Natural killer cell (primary cell): Measurements from ENCODE around the gene GALR2. TPM values are rescaled to one million over a fixed set of nuclear protein-coding genes. Genes with fewer than 3 reads are reported as not detected.
A peak's percentile ranks its signal among the peaks of the same experiment; 100 is the strongest.

Experiments used
- ATAC-seq, 3 donors: fragments of 150-1000 bp in 2 of 3; fragments of 200-7000 bp in 1 of 3; cut with Tn5 transposase; 1 replicate in 1 of 3; 2 replicates in 2 of 3; pipeline ENCODE4 v1.10.0; 2021; ENCODE audit warnings: mild to moderate bottlenecking in 2 of 3, moderate library complexity in 2 of 3
- DNase-seq, 2 donors: peaks; one replicate each; pipeline versions ENCODE4 v3.0.0 to v3.0.0-alpha.2; 2013 to 2021; ENCODE audit warnings: mixed read lengths in 1 of 2
- H3K27ac ChIP-seq: one replicate; pipeline ENCODE4 v1.5.1; 2013; ENCODE audit warnings: mild to moderate bottlenecking, low read length
- H3K27me3 ChIP-seq: one replicate; pipeline ENCODE4 v1.6.1; 2013; ENCODE audit warnings: low read length; ENCODE audit not compliant: control insufficient read depth, insufficient read depth
- H3K36me3 ChIP-seq: one replicate; pipeline ENCODE4 v1.6.1; 2013; ENCODE audit warnings: low read length; ENCODE audit not compliant: control insufficient read depth, insufficient read depth
- H3K4me1 ChIP-seq: one replicate; pipeline ENCODE4 v1.6.1; 2013; ENCODE audit warnings: low read length; ENCODE audit not compliant: control insufficient read depth, insufficient read depth
- H3K4me3 ChIP-seq: one replicate; pipeline ENCODE4 v1.5.1; 2013; ENCODE audit warnings: low read length
- H3K9me3 ChIP-seq: one replicate; pipeline ENCODE4 v1.6.1; 2013; ENCODE audit warnings: low read length; ENCODE audit not compliant: control insufficient read depth, insufficient read depth
- H3K27ac Mint-ChIP-seq, 2 donors: one replicate each; pipeline ENCODE4 v1.8.0; 2022; ENCODE audit warnings: mild to moderate bottlenecking in 2 of 2, mixed read lengths in 2 of 2, moderate library complexity in 1 of 2
- H3K27me3 Mint-ChIP-seq, 2 donors: one replicate each; pipeline ENCODE4 v1.8.0; 2022; ENCODE audit warnings: low read depth in 2 of 2, mixed read lengths in 2 of 2
- H3K36me3 Mint-ChIP-seq: one replicate; pipeline ENCODE4 v1.8.0; 2022; ENCODE audit warnings: mixed read lengths
- H3K4me1 Mint-ChIP-seq, 2 donors: one replicate each; pipeline ENCODE4 v1.8.0; 2022; ENCODE audit warnings: mixed read lengths in 2 of 2
- H3K4me3 Mint-ChIP-seq: one replicate; pipeline ENCODE4 v1.8.0; 2022; ENCODE audit warnings: mild to moderate bottlenecking, moderate library complexity, mixed read lengths
- H3K9me3 Mint-ChIP-seq, 2 donors: one replicate each; pipeline ENCODE4 v1.8.0; 2022; ENCODE audit warnings: mixed read lengths in 2 of 2
- WGBS: methylation state at CpG from one replicate; pipeline ENCODE4 v1.1.7; 2013; ENCODE audit warnings: missing lambda C conversion rate; ENCODE audit not compliant: insufficient coverage; 5-methylcytosine and 5-hydroxymethylcytosine counted together
- intact Hi-C: fragments of 100-400 bp; cut with micrococcal nuclease; formaldehyde crosslinking; loops from one replicate; pipeline ENCODE4 v1.14.2; 2022
- total RNA-seq, 4 donors: library from RNA; stranded (reverse); fragments of 120-200 nt in 1 of 4; gene quantifications; one replicate each; pipeline versions ENCODE4 v1.2.3 to v1.2.4, GENCODE V29; 2013 to 2022
- TF ChIP-seq, protein P1 (sequence below): fragments of 200-600 bp; IDR thresholded peaks from one replicate; pipeline ENCODE4 v1.8.0; 2022; ENCODE audit warnings: antibody characterized with exemption

GALR2 gene
- total RNA-seq, 3 donors from 2014 or later (not counting 1 experiment from before 2014, with no cell fraction given): 0.27 to 0.53 TPM; not detected in 1

DNA sequence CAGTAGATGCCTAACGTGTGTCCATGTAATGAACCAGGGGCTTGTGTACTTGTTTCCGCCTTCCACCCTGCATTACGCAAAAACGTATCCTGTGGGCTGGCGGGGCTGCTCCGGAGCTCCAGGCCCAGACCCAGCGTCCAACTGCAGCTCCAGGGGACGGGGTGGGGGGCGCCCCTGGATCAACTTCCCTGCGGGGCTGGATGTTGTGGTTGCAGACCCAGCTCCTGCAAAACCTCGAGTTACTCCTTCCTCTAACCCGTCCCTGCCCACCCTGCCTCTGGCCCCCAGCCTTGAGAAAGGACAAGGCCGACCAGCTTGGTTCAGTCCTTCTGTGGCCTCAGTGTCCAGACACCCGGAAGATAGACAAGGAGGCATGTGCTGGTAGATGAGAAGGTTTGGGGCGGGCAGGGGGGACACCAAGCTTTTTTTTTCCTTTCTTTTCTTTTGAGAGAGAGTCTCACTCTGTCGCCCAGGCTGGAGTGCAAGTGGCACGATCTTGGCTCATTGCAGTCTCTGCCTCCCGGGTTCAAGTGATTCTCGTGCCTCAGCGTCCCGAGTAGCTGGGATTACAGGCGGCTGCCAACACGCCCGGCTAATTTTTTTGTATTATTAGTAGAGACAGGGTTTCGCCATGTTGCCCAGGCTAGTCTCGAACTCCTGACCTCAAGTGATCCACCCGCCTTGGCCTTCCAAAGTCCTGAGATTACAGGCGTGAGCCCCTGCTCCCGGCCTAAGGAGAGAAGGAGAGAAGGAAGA is 29.7 kb downstream of the GALR2 start:
- no peaks in the 10 kb centered on the region for H3K27me3 ChIP-seq
- TF ChIP-seq, protein P1, sequence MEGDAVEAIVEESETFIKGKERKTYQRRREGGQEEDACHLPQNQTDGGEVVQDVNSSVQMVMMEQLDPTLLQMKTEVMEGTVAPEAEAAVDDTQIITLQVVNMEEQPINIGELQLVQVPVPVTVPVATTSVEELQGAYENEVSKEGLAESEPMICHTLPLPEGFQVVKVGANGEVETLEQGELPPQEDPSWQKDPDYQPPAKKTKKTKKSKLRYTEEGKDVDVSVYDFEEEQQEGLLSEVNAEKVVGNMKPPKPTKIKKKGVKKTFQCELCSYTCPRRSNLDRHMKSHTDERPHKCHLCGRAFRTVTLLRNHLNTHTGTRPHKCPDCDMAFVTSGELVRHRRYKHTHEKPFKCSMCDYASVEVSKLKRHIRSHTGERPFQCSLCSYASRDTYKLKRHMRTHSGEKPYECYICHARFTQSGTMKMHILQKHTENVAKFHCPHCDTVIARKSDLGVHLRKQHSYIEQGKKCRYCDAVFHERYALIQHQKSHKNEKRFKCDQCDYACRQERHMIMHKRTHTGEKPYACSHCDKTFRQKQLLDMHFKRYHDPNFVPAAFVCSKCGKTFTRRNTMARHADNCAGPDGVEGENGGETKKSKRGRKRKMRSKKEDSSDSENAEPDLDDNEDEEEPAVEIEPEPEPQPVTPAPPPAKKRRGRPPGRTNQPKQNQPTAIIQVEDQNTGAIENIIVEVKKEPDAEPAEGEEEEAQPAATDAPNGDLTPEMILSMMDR: no peak
- peaks cover 25% of the 10 kb centered on the region for H3K4me1 ChIP-seq
- Mint-ChIP-seq H3K4me3 (peak overlapping the region; percentile 96), H3K4me1 (peaks cover 17 to 25% of the 10 kb centered on the region in 2 donors), H3K36me3 (peaks cover 7% of the 10 kb centered on the region), H3K27ac (peak overlapping the region; percentile 87 to 96), H3K27me3 (no peaks in the 10 kb centered on the region), H3K9me3 (no peaks in the 10 kb centered on the region)
- no peaks in the 10 kb centered on the region for H3K9me3 ChIP-seq
- peaks cover 19% of the 10 kb centered on the region for H3K36me3 ChIP-seq
- DNase-seq (no peak), ATAC-seq (no peak)
- WGBS: 82% methylated on average over 29 of the region's 29 CpGs
- H3K4me3 ChIP-seq: peak overlapping the region; percentile 59
- intact Hi-C loops: no loop called here
- H3K27ac ChIP-seq: peak overlapping the region; percentile 68

DNA sequence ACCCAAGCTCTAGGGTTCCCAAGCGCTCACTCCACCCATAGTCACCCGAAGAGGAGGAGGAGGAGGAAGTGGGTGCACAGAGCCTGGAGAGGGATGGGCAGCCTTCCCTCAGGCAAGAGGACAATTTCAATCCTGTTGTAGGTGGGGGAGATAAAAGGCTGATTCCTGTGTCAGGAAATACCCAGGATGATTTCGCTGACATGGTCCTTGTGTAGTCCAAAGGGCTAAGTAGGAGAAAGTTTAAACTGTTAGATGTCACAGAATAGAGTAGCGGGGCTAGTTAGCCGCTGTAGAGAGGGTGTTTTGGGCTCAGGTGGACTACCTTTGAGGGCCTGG is 30.3 kb downstream of the GALR2 start:
- Histone ChIP-seq H3K27me3 (no peaks in the 10 kb centered on the region), H3K36me3 (peaks cover 15% of the 10 kb centered on the region), H3K4me3 (no peak overlapping the region), H3K4me1 (peaks cover 25% of the 10 kb centered on the region), H3K9me3 (no peaks in the 10 kb centered on the region), H3K27ac (no peak overlapping the region)
- intact Hi-C loops: no loop called here
- DNase-seq (no peak), ATAC-seq (no peak)
- peak overlapping the region; percentile 70 for H3K4me3 Mint-ChIP-seq
- no peaks in the 10 kb centered on the region for H3K27me3 Mint-ChIP-seq
- H3K27ac Mint-ChIP-seq: peak overlapping the region; percentile 87 to 96
- peaks cover 17 to 23% of the 10 kb centered on the region in 2 donors for H3K4me1 Mint-ChIP-seq
- peaks cover 4% of the 10 kb centered on the region for H3K36me3 Mint-ChIP-seq
- TF ChIP-seq, protein P1: no peak
- H3K9me3 Mint-ChIP-seq: no peaks in the 10 kb centered on the region
- WGBS: over 99% methylated on average over 4 of the region's 5 CpGs

DNA sequence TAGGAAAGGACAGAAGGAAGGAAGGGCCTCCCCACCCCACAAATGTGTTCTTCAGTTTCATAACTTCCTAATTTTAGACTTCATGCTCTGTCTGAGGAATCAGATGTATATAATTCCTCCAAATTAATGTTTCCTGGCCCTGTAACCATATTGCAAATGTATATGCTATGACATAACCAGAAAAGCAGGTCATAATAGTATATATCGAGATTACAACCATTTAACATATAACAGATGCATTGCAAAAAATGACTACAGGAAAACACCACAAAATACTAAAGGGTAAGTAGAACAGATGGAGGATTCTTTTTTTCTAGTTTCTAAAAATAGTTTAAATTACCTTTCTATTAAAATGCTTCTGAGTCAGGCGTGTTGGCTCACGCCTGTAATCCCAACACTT is 32.1 kb downstream of the GALR2 start:
- H3K4me3 ChIP-seq: no peak overlapping the region
- H3K27me3 ChIP-seq: no peaks in the 10 kb centered on the region
- TF ChIP-seq, protein P1: no peak
- H3K9me3 ChIP-seq: no peaks in the 10 kb centered on the region
- H3K4me1 ChIP-seq: peaks cover 22% of the 10 kb centered on the region
- H3K27ac ChIP-seq: no peak overlapping the region
- Mint-ChIP-seq H3K27ac (no peak overlapping the region), H3K9me3 (no peaks in the 10 kb centered on the region), H3K4me1 (peaks cover 14 to 18% of the 10 kb centered on the region in 2 donors), H3K4me3 (no peak overlapping the region), H3K27me3 (no peaks in the 10 kb centered on the region), H3K36me3 (no peaks in the 10 kb centered on the region)
- peaks cover 2% of the 10 kb centered on the region for H3K36me3 ChIP-seq
- ATAC-seq (no peak), DNase-seq (no peak)
- WGBS: 92% methylated on average over 2 of the region's 3 CpGs
- intact Hi-C loops: no loop called here

DNA sequence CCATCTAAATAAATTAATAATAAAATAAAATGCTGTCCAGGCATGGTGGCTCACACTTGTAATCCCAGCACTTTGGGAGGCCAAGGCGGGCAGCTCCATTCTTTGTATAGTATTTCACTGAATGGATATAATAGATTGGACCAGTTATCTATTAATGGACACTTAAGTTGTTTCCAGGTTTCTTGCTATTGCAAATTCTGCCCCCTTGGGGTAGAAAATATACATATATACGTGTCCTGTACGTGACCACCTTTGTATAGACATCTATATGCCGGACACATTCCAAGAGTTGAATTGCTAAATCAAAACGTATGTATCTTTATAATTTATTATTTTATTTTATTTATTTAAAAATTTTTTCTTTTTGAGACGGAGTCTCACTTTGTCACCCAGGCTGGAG is 32.9 kb downstream of the GALR2 start:
- H3K4me1 Mint-ChIP-seq: peaks cover 10 to 14% of the 10 kb centered on the region in 2 donors
- DNase-seq (peak in 1 of 2 donors; percentile 48), ATAC-seq (no peak)
- H3K36me3 Mint-ChIP-seq: no peaks in the 10 kb centered on the region
- no peak overlapping the region for H3K27ac Mint-ChIP-seq
- H3K27ac ChIP-seq: no peak overlapping the region
- no peaks in the 10 kb centered on the region for H3K27me3 Mint-ChIP-seq
- H3K4me1 ChIP-seq: peaks cover 17% of the 10 kb centered on the region
- no peaks in the 10 kb centered on the region for H3K27me3 ChIP-seq
- 82% methylated on average over 4 of the region's 6 CpGs for WGBS
- no peaks in the 10 kb centered on the region for H3K36me3 ChIP-seq
- H3K4me3 ChIP-seq: no peak overlapping the region
- intact Hi-C loops: no loop called here
- TF ChIP-seq, protein P1: peak; percentile 25
- H3K9me3 Mint-ChIP-seq: no peaks in the 10 kb centered on the region
- no peaks in the 10 kb centered on the region for H3K9me3 ChIP-seq
- no peak overlapping the region for H3K4me3 Mint-ChIP-seq
